OCI-LY1 (cell line): ENCODE results near the gene ANGPTL7.

Experiments
- CTCF ChIP-seq: fragments of 200-600 bp; sonication (generic), shearing (Covaris generic); IDR thresholded peaks from 2 replicates; pipeline ENCODE4 v1.5.1; 2017; ENCODE audit warnings: mild to moderate bottlenecking, antibody characterized with exemption, low read length, moderate library complexity, mixed read lengths
- EZH2 ChIP-seq: fragments of 200-600 bp; sonication (generic), shearing (Covaris generic); IDR thresholded peaks from 2 replicates; pipeline ENCODE4 v1.8.0; 2017; ENCODE audit warnings: borderline replicate concordance, mixed run types, mild to moderate bottlenecking, antibody characterized with exemption, low read length, moderate library complexity, mixed read lengths

GRCh38 chr1:11175461-11175860 is 13.7 kb upstream of the ANGPTL7 start:
- TF ChIP-seq CTCF (no peak), EZH2 (no peak)
